HCT116 (cell line): ENCODE measurements around the gene ARL13B. TPM values are rescaled to one million over a fixed set of nuclear protein-coding genes. Genes with fewer than 3 reads are reported as not detected.
A peak's percentile ranks its signal among the peaks of the same experiment; 100 is the strongest.

ENCODE experiments used
- ATAC-seq: fragments of 200-7000 bp; cut with Tn5 transposase; 2 replicates; pipeline ENCODE4 v1.9.1; 2020; ENCODE audit warnings: mild to moderate bottlenecking, moderate library complexity
- BruUV-seq: library from RNA; stranded (reverse); fragments of 400-500 nt; replicated peaks from 2 replicates; lab custom pipeline; 2021; lab: Mats Ljungman, UMichigan
- CTCF ChIA-PET: fragments of 300-600 bp; sonication (Branson Sonifier 250); formaldehyde crosslinking; loops from one replicate; lab custom pipeline; 2021; ENCODE audit warnings: antibody characterized with exemption; lab: Charles Lee
- POLR2A ChIA-PET: fragments of 300-600, 350-600 bp; sonication (Branson Sonifier 250); formaldehyde crosslinking; loops from one replicate; lab custom pipeline; 2021; ENCODE audit warnings: antibody characterized with exemption; lab: Charles Lee
- RAD21 ChIA-PET, 2 experiments: fragments of 300-600 bp; sonication (Branson Sonifier 250); formaldehyde crosslinking; loops; one replicate each; lab custom pipeline; 2023; ENCODE audit warnings: low total read pairs in 2 of 2; ENCODE audit not compliant: uncharacterized antibody in 2 of 2, unreplicated experiment in 2 of 2, low non-redundant PET in 1 of 2; lab: Charles Lee
- DNase-seq: peaks from one replicate; pipeline ENCODE4 v3.0.0-alpha.2; 2010; ENCODE audit warnings: low read depth, low spot score
- H2AFZ ChIP-seq: fragments of 200-600 bp; shearing (Covaris generic), sonication (generic); 2 replicates; pipeline ENCODE4 v1.6.1; 2017; ENCODE audit warnings: low read depth, mixed run types, mixed read lengths, antibody characterized with exemption, low read length; ENCODE audit not compliant: poor library complexity, severe bottlenecking
- H3K27ac ChIP-seq: 2 replicates; pipeline ENCODE4 v1.5.1; 2012; ENCODE audit warnings: low read depth, low read length
- H3K27me3 ChIP-seq: fragments of 200-600 bp; sonication (generic); 2 replicates; pipeline ENCODE4 v1.6.1; 2016; ENCODE audit warnings: mixed run types, low read length, mixed read lengths; ENCODE audit not compliant: insufficient read depth
- H3K36me3 ChIP-seq, 2 experiments: fragments of 200-500 bp in 1 of 2; fragments of 200-600 bp in 1 of 2; sonication (Bioruptor generic) in 1 of 2; sonication (generic) in 1 of 2; 2 replicates each; pipeline versions ENCODE4 v1.5.1 to v1.6.1; 2014 to 2016; ENCODE audit warnings: low read length in 2 of 2, inconsistent platforms in 1 of 2, mixed read lengths in 1 of 2, mixed run types in 1 of 2; ENCODE audit not compliant: insufficient read depth in 2 of 2, control insufficient read depth in 1 of 2
- H3K4me1 ChIP-seq, 2 experiments: fragments of 200-600 bp in 1 of 2; sonication (generic) in 1 of 2; 2 replicates each; pipeline versions ENCODE4 v1.5.1 to v1.6.1; 2012 to 2017; ENCODE audit warnings: low read length in 2 of 2, inconsistent platforms in 1 of 2, mild to moderate bottlenecking in 1 of 2, mixed read lengths in 1 of 2, mixed run types in 1 of 2, moderate library complexity in 1 of 2; ENCODE audit not compliant: insufficient read depth in 2 of 2, control insufficient read depth in 1 of 2
- H3K4me2 ChIP-seq: fragments of 200-600 bp; sonication (generic); 2 replicates; pipeline ENCODE4 v1.6.1; 2017; ENCODE audit warnings: mixed run types, low read length, mixed read lengths
- H3K4me3 ChIP-seq, 2 experiments: fragments of 200-600 bp in 1 of 2; sonication (generic) in 1 of 2; replicated peaks in 1 of 2; 2 replicates each; pipeline ENCODE4 v1.5.1; 2011 to 2016; ENCODE audit warnings: low read length in 2 of 2, control low read depth in 1 of 2, low read depth in 1 of 2, mild to moderate bottlenecking in 1 of 2, mixed read lengths in 1 of 2, mixed run types in 1 of 2
- H3K79me2 ChIP-seq: fragments of 200-600 bp; sonication (generic); 2 replicates; pipeline ENCODE4 v1.6.1; 2017; ENCODE audit warnings: mild to moderate bottlenecking, mixed run types, low read length, moderate library complexity, mixed read lengths; ENCODE audit not compliant: insufficient read depth
- H3K9ac ChIP-seq: fragments of 200-600 bp; sonication (generic); 2 replicates; pipeline ENCODE4 v1.6.1; 2016; ENCODE audit warnings: low read length, mixed read lengths
- H3K9me2 ChIP-seq: fragments of 200-600 bp; sonication (generic), shearing (Covaris generic); 2 replicates; pipeline ENCODE4 v1.6.1; 2017; ENCODE audit warnings: mixed run types, mild to moderate bottlenecking, moderate library complexity; ENCODE audit not compliant: insufficient read depth
- H3K9me3 ChIP-seq, 2 experiments: fragments of 200-500 bp in 1 of 2; fragments of 200-600 bp in 1 of 2; sonication (Bioruptor generic) in 1 of 2; sonication (generic) in 1 of 2; 2 replicates each; pipeline ENCODE4 v1.6.1; 2014 to 2017; ENCODE audit warnings: low read length in 2 of 2, mixed read lengths in 2 of 2, inconsistent platforms in 1 of 2, low read depth in 1 of 2, mild to moderate bottlenecking in 1 of 2, mixed run types in 1 of 2, moderate library complexity in 1 of 2; ENCODE audit not compliant: control insufficient read depth in 1 of 2, insufficient read depth in 1 of 2
- H4K20me1 ChIP-seq: fragments of 200-600 bp; sonication (generic), shearing (Covaris generic); 2 replicates; pipeline ENCODE4 v1.6.1; 2017; ENCODE audit warnings: mixed run types, mild to moderate bottlenecking, moderate library complexity; ENCODE audit not compliant: insufficient read depth
- FOSL1 ChIP-seq: IDR thresholded peaks from 2 replicates; pipeline ENCODE4 v1.6.1; 2012; ENCODE audit warnings: low read depth
- REST ChIP-seq: IDR thresholded peaks from 2 replicates; pipeline ENCODE4 v1.6.1; 2012; ENCODE audit warnings: low read depth
- SRF ChIP-seq: IDR thresholded peaks from 2 replicates; pipeline ENCODE4 v1.6.1; 2012; ENCODE audit warnings: low read depth
- TCF7L2 ChIP-seq: IDR thresholded peaks from 2 replicates; pipeline ENCODE4 v1.7.0; 2011; ENCODE audit warnings: borderline replicate concordance, inconsistent platforms; ENCODE audit not compliant: insufficient read depth, insufficient read length; ENCODE audit errors: extremely low read depth
- intact Hi-C: fragments of 100-400 bp; cut with micrococcal nuclease; formaldehyde crosslinking; loops from 2 replicates; pipeline ENCODE4 v1.10.0; 2022
- total RNA-seq: library from RNA; stranded (reverse); gene quantifications from one replicate; pipeline ENCODE4 v1.2.1, GENCODE V29; 2021; ENCODE audit not compliant: unreplicated experiment

Gene ARL13B
- total RNA-seq, 1 experiment from 2014 or later, result 8.2 TPM

- intact Hi-C loops, result no loop called here
- H3K4me3 ChIP-seq, result no peak overlapping the region
- H2AFZ ChIP-seq, result no peak overlapping the region
- H3K27me3 ChIP-seq, result no peaks in the 10 kb centered on the region
- ATAC-seq (no peak), DNase-seq (no peak)
- POLR2A ChIA-PET, result interaction anchor here (1.1 kb wide), 1 partner anchor 81 kb away, joined by 3 read pairs; the partner anchor contains the start of gene DHFR2
- H3K36me3 ChIP-seq, result no peaks in the 10 kb centered on the region
- H3K4me1 ChIP-seq, result peaks cover 3 to 12% of the 10 kb centered on the region in 2 experiments; a peak in 2 of 4 replicates
- no peak for TF ChIP-seq TCF7L2
- no peak for TF ChIP-seq FOSL1
- no peaks in the 10 kb centered on the region for H3K9me3 ChIP-seq
- H3K79me2 ChIP-seq, result peaks cover 37% of the 10 kb centered on the region
- RAD21 ChIA-PET, result no interaction called here
- CTCF ChIA-PET, result no interaction called here
- H3K9me2 ChIP-seq, result no peaks in the 10 kb centered on the region
- BruUV-seq, result no TSS peak
- no peak overlapping the region for H3K27ac ChIP-seq
- H3K9ac ChIP-seq, result no peak overlapping the region
- H4K20me1 ChIP-seq, result no peaks in the 10 kb centered on the region
- peak overlapping the region; percentile 80; the same call in 1 of the 2 replicates for H3K4me2 ChIP-seq
These were observed 1.7 kb downstream of the ARL13B start for GRCh38 chr3:93981649-93982048.

GRCh38 chr3:93983408-93983807, 3.5 kb downstream of the ARL13B start:
- Histone ChIP-seq H2AFZ (no peak overlapping the region), H3K27me3 (no peaks in the 10 kb centered on the region), H3K4me1 (peaks cover 3 to 12% of the 10 kb centered on the region in 2 experiments; a peak in 2 of 4 replicates), H3K36me3 (no peaks in the 10 kb centered on the region), H3K9ac (no peak overlapping the region), H4K20me1 (no peaks in the 10 kb centered on the region), H3K9me2 (no peaks in the 10 kb centered on the region), H3K79me2 (peaks cover 37% of the 10 kb centered on the region), H3K4me2 (no peak overlapping the region), H3K4me3 (no peak overlapping the region), H3K27ac (no peak overlapping the region), H3K9me3 (no peaks in the 10 kb centered on the region)
- BruUV-seq, result no TSS peak
- intact Hi-C loops, result no loop called here
- ChIA-PET POLR2A (no interaction called here), RAD21 (no interaction called here), CTCF (no interaction called here)
- ATAC-seq (no peak), DNase-seq (no peak)
- TF ChIP-seq SRF (no peak), REST (no peak)
